Dedifferentiated amniotic fluid mesenchymal stem cell (primary cell): Measurements from ENCODE around the gene RXRA.

Source experiments
- DNase-seq: peaks from one replicate; pipeline ENCODE4 v3.0.0-alpha.2; 2016; ENCODE audit errors: extremely low spot score

RXRA gene

DNA sequence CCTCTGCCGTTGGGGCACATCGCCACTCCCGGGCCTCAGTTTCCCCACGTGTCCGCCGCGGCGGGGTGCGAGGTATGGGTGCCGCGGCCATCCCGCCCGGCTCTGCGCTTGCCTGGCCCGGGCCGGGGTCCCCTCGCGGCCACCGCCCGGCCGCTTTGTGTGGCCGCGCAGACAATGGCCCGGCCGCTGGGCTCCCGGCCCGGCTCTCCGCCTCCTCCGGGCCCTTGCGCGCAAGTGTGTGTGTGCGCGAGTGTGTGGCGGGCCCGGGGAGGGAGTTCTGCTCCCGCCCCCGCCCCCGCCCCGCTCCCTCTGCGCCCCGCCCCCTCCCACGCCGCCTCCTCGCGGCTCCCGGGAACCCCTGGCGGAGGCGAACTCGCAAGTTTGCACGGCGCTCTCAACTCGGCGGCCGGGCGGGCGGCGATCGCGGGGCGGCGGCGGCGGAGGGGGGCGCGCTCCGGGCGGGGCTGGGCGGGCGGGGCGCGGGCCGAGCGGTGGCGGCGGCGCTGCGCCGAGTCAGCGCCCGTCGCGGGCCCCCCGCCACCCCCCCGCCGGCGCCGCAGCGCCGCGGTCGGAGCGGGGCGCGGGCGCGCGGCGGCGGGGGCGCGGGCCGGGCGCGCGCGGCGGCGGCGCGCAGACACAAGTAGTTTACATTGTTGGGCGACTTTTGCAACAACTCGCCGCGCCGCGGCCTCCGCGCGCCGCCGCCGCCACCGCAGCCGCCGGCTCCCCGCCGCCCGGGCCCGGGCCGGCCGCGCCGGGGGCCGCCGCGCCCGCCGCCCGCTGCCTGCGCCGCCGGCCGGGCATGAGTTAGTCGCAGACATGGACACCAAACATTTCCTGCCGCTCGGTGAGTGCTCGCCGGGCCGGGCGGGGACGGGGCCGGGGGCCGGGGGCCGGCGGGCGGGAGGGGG lies at the start of gene RXRA:
Gene RXRA, plus strand, starts transcription at position 643 of the 911 bp plus-strand sequence. Its CDS starts 177 bp downstream, at position 820.
- DNase-seq = peak; percentile 74

DNA sequence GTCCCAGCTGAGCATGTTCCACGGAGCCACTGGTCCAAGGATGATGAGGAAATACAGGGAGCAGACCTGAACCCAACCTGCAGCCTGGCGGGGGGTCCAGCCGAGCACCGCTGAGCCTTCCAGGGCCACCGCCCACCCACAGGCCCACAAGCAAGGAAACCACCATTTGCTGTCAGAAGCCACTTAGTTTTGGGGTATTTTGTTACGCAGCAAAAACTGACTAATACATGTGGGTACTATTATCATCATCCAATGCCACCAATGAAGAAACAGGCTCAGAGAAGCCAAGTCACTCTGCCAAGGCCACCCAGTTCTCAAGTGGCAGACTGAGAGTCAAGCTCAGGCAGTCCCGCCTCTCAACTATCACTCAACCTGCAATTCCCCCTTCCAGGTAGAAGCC lies 48.0 kb upstream of the RXRA start:
- no peak for DNase-seq

GRCh38 chr9:134278974-134279640 lies 47.1 kb upstream of the RXRA start:
- DNase-seq = no peak

DNA sequence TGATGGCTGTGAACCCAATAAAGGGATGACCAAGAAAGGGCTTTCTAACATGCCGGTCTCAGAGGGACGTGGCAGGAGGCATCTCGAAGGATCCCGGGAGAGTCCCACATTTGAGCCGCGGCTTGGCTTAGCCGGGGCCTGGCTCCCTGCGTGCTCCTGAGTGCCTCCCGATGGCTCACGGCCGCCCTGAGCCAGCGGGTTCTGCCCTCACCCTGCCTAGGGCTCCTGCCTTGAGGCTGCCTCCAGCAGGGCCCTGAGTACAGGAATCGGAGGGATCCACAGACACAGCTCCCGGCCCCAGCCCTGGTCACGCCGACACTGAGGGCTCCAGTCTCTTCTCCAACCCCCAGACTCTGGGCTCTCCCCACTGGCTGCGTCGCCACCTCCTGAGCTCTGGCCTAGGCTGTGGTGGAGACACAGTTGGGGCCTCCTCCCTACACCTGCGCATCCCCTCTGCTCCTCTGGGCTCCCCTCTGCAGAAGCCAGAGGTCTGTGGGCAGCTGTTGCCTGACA lies 44.1 kb upstream of the RXRA start:
- DNase-seq = no peak

DNA sequence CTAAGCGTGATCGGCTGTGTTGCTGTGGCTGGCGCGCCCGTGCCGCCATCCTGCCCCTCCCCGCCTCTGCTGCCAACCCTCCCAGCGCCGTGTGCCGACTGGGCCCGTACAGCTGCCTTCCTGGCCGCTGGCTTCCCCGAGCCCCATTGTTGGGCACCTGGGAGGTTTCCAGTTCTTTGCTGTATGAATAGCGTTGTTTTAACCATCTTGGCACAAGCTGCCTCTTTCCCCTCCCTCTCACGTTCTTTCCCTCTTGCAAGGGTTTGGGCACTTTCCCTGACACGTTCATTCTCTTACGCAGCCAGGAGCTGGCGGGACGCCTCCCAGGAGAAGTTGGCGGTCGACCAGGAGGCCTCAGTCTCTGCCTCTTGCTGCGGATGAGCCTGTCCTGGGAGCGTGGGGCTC lies 43.1 kb upstream of the RXRA start:
- no peak for DNase-seq

DNA sequence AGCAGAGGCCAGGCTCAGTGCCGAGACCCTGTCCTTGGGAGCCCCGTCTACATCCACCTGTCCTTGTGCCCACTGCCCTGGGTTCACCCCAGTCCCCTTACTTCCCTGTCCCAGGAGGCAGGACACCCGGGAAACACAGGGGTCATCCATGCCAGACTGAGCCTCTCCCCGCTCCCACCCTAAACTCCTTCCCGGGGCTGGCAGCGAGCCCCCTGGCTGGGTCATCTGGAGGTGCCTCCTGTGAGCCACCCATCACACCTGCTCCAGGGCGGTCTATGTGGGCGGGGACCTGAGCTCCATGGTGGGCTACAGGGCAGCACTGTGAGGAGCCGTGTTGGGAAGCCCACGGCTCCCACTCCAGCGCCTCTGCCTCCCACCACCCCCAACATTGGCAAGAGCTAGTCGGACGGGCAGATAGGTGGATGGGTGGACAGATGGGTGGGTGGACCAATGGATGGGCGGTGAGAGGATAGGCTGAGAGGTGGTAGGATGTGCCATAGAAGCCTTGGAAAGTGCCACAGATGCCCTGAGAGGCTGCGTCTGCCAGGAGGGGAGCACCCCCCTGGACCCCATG lies 42.5 kb upstream of the RXRA start:
- DNase-seq = no peak

GRCh38 chr9:134284273-134284672 lies 42.0 kb upstream of the RXRA start:
- DNase-seq = no peak

DNA sequence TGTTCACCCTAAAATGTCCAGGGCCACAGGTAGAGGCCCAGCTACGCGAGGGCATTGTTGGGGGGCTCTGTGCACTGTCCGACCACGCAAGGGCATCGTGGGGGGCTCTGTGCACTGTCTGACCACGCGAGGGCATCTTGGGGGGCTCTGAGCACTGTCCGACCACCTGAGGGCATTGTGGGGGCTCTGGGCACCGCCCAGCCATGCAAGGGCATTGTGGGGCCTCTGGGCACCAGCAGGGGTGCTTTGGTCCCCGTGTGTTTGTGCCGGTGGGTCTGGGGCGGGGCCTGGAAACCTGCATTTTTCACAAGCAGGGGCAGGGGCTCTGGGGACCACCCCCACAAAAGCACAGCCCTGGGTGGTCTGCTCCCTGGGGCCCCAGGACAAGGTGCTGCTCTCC lies 41.5 kb upstream of the RXRA start:
- DNase-seq = no peak

GRCh38 chr9:134285215-134285845 lies 40.9 kb upstream of the RXRA start:
- DNase-seq = no peak

- peak; percentile 15 for DNase-seq
Measured at GRCh38 chr9:134286471-134287245, 39.6 kb upstream of the RXRA start.

GRCh38 chr9:134287591-134288491 lies 38.4 kb upstream of the RXRA start:
- DNase-seq = no peak

- no peak for DNase-seq
Measured at GRCh38 chr9:134288746-134289145, 37.5 kb upstream of the RXRA start.

DNA sequence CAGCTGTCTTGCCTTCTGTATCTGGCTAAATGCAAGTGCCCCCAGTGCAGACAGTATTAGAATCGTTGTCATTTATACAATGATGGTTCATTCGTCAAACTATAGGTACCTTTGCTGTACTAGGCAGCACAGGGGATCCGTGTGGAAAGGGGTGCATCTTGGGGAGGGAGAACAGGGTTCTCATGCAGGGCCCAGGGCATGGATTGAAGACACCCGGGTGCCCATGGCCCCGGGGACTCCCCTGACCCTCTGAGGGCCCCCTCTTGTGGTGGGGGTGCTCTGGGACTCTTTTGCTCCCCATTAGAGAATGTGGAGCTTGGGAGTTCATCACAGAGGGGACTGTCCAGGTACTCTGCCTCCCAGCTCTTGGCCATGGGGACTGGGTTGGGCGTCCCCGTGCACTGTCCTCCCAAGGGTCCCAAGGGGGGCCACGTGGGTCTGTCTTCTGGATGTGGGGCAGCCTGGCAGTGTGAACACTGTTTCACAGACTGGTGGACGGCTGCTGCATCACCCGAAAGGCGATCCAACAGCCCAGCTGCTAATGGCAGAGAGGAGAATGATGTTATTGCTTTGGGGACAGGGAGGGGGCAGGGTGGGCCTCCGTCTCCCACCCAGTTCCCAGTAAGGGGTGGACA lies 36.9 kb upstream of the RXRA start:
- no peak for DNase-seq

- no peak for DNase-seq
Measured at GRCh38 chr9:134290603-134291451, 35.4 kb upstream of the RXRA start.

DNA sequence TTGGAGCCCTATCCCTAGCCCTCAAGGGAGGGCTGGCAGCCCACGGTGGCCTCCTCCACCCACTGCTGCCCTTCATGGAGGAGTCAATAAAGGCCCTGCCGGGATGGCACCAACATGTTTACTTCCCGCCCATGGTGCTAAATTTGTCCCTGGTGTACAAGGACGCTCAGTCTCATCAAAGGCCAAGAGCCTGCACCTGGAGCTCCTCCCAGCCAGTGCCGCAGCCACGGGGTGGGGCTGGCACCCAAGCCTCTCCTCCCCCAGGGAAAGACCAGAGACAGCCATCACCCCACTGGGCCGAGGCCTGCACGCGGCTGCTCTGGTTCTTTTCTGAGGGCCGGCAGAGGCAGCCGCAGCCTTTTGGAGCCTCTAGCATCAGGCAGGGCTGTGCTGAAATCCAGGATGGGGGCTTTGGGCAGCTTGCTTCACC lies 34.8 kb upstream of the RXRA start:
- DNase-seq = no peak

- no peak for DNase-seq
Measured at GRCh38 chr9:134291961-134292871, 34.0 kb upstream of the RXRA start.

DNA sequence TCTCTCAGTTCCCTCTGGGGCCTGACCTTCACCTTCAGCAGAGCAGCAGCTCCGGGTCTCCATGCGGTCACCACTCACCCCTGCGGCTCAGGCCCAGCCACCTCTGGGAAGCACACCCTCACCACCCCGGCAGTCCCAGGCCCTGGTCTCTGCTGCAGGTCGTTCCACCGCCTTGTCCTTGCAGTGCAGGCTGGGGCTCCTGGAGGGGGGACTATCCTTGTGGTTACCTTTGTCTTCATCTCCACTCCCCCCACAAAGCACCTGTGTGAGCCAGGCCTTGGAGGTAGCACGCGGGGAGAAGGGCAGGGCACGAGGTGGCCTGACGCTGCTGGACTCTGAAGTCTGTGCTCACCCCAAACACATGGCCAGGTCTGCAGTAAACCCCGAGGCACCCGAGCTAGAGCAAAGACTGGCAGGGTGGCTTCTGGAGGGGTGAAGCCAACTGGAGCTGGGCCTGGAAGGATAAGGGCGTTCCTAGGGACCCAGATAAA lies 33.2 kb upstream of the RXRA start:
- DNase-seq = no peak
